ENCODE results near the gene ZNF839. TPM values are rescaled to one million over a fixed set of nuclear protein-coding genes. Genes with fewer than 3 reads are reported as not detected.

The ZNF839 gene
- total RNA-seq, 4 donors from 2014 or later: 4.7 to 7.2 (median 6.1) TPM

DNA sequence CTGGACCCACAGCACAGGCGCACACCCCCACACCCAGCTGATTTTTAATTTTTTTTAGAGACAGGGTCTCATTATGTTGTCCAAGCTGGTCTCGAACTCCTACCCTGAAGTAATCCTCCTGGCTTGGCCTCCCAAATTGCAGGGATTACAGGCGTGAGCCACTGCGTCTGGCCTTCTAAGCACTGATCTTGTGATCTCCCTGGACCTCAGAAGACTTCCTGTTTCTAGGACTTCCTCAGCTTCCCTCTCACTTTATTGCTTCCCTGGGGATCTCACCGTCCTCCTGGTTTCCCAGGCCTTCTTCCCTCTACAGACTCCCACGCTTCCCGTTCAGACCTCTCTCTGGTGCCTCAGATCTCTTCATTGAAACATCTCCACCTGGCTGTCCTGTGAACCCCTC is 13.8 kb downstream of the ZNF839 start:
- Histone ChIP-seq H3K9me3 (no peaks in the 10 kb centered on the region), H3K27ac (no peak overlapping the region), H3K27me3 (no peaks in the 10 kb centered on the region), H3K36me3 (peaks cover 0 to 71% (median 9%) of the 10 kb centered on the region in 3 donors), H3K4me1 (peaks cover 0 to 8% (median 0%) of the 10 kb centered on the region in 3 donors), H3K4me3 (no peak overlapping the region)
- 80 to 83% methylated on average over 7 of the region's 7 CpGs for WGBS, 2 donors
- DNase-seq: no peak
- intact Hi-C loops (cut with DNase I): loop anchor here (10.0 kb wide), 1 partner anchor 171 kb away; the partner anchor contains the start of gene ANKRD9
- TF ChIP-seq, protein P1, sequence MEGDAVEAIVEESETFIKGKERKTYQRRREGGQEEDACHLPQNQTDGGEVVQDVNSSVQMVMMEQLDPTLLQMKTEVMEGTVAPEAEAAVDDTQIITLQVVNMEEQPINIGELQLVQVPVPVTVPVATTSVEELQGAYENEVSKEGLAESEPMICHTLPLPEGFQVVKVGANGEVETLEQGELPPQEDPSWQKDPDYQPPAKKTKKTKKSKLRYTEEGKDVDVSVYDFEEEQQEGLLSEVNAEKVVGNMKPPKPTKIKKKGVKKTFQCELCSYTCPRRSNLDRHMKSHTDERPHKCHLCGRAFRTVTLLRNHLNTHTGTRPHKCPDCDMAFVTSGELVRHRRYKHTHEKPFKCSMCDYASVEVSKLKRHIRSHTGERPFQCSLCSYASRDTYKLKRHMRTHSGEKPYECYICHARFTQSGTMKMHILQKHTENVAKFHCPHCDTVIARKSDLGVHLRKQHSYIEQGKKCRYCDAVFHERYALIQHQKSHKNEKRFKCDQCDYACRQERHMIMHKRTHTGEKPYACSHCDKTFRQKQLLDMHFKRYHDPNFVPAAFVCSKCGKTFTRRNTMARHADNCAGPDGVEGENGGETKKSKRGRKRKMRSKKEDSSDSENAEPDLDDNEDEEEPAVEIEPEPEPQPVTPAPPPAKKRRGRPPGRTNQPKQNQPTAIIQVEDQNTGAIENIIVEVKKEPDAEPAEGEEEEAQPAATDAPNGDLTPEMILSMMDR (IDR thresholded peaks at IDR 0.05): no peak
- TF ChIP-seq POLR2A (IDR thresholded peaks at IDR 0.05): no peak

DNA sequence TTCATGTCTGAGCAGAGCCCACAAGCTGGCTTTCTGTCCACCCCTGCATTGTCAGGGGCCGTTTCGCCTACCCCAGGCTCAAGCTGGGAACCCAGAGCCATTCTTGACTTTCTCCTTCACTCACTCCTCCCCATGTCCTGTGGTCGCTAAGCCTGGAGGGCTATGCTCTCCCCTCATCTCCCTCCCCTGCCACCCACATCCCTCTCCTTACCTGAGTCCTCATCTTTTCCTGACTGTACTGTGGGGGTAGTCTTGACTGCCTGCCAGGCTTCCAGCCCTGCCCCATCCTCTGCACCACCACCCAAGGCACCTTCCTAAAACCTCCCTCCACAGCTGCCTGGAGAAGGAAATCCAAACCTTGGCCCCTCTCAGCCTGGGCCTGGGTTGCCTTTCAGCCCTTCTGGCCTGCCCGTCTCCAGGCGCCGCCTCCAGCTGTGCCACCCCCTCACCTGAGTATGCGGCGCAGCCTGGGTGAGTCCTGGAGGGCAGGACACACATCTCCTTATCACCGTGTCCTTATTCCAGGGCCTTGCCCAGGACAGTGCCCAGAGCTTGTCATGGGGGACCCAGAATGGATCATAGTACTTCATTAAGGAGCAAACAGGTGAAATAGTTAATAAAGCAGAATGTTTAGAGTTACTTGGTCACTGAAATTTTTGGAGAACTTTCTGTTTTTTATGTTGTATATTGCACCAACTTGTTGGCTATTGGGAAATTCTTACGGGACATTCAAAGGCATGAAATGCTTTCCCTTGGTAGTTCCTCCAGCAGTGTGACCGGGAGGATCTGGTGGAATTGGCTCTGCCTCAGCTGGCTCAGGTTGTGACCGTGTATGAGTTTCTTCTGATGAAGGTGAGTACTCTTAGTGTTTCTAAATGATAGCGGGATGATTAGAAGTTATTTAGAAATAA is 14.5 kb downstream of the ZNF839 start:
- Histone ChIP-seq H3K27ac (no peak overlapping the region), H3K36me3 (peaks cover 0 to 76% (median 9%) of the 10 kb centered on the region in 3 donors), H3K4me3 (no peak overlapping the region), H3K9me3 (no peaks in the 10 kb centered on the region), H3K27me3 (no peaks in the 10 kb centered on the region), H3K4me1 (peaks cover 0 to 8% (median 0%) of the 10 kb centered on the region in 3 donors)
- 86 to 88% methylated on average over 8 to 12 of the region's 13 CpGs for WGBS, 2 donors
- no peak for TF ChIP-seq POLR2A (IDR thresholded peaks at IDR 0.05)
- TF ChIP-seq, protein P1 (IDR thresholded peaks at IDR 0.05): no peak
- no peak for DNase-seq
- intact Hi-C loops (cut with DNase I): loop anchor here (10.0 kb wide), 1 partner anchor 171 kb away; the partner anchor contains the start of gene ANKRD9

DNA sequence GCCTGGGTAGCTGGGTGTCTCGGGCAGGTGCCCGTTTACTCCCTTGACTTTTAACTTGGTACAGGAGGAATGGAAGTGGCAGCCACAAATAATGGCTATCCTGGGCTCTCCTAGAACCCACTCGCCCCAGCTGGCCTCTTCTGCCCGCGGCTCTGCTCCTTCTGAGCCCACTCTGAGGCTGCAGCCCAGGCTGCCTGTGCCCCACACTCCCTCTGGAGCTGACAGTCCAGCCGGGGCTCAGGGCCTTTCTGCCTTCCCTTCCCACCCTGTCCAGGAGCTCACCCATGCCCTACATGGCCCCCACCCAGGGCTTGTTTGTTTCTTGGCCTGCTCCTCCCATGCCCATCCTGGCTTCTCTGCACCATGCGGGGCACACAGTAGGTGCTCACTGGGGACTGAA is 15.6 kb downstream of the ZNF839 start:
- Histone ChIP-seq H3K4me1 (peaks cover 0 to 8% (median 0%) of the 10 kb centered on the region in 3 donors), H3K36me3 (peaks cover 0 to 86% (median 9%) of the 10 kb centered on the region in 3 donors), H3K9me3 (no peaks in the 10 kb centered on the region), H3K4me3 (no peak overlapping the region), H3K27me3 (no peaks in the 10 kb centered on the region), H3K27ac (no peak overlapping the region)
- intact Hi-C loops (cut with DNase I): loop anchor here (10.0 kb wide), 1 partner anchor 170 kb away; the partner anchor contains the start of gene ANKRD9
- TF ChIP-seq, protein P1 (IDR thresholded peaks at IDR 0.05): no peak
- no peak for TF ChIP-seq POLR2A (IDR thresholded peaks at IDR 0.05)
- no peak for DNase-seq
- WGBS, 2 donors: 92 to 96% methylated on average over 4 to 7 of the region's 7 CpGs

DNA sequence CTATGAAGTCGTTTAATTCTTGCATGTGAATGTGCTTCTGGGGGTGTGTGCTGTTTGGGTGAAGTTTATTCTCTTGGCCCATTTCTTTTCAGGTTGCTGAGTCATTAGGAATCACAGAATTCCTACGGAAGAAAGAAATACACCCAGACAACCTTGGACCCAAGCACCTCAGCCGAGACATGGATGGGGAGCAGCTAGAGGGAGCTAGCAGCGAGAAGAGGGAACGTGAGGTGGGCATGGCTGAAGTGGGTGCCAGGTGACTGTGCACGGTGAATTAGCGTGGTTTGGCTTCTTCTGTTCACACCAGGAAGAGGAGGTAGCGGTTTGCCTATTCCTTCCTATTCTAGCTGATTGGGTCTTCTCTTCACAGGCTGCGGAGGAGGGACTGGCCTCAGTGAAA is 19.2 kb downstream of the ZNF839 start:
- Histone ChIP-seq H3K36me3 (peaks cover 0 to 96% (median 16%) of the 10 kb centered on the region in 3 donors), H3K27ac (no peak overlapping the region), H3K4me3 (no peak overlapping the region), H3K9me3 (no peaks in the 10 kb centered on the region), H3K4me1 (peaks cover 0 to 8% (median 0%) of the 10 kb centered on the region in 3 donors), H3K27me3 (no peaks in the 10 kb centered on the region)
- DNase-seq: no peak
- 85 to 90% methylated on average over 9 of the region's 9 CpGs for WGBS, 2 donors
- intact Hi-C loops (cut with DNase I): loop anchor here (10.0 kb wide), 1 partner anchor 166 kb away; the partner anchor contains the start of gene ANKRD9
- TF ChIP-seq, protein P1 (IDR thresholded peaks at IDR 0.05): no peak
- TF ChIP-seq POLR2A (IDR thresholded peaks at IDR 0.05): no peak

DNA sequence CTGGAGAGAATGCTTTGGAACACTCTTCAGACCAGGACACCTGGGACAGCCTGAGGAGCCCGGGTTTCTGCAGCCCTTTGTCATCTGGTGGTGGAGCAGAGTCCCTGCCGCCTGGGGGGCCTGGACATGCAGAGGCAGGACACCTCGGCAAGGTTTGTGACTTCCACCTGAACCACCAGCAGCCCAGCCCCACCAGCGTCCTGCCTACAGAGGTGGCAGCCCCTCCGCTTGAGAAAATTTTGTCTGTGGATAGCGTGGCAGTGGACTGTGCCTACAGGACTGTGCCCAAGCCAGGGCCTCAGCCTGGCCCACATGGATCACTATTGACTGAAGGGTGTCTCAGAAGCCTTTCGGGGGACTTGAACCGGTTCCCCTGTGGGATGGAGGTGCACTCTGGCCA is 22.0 kb downstream of the ZNF839 start:
- Histone ChIP-seq H3K27me3 (no peaks in the 10 kb centered on the region), H3K9me3 (no peaks in the 10 kb centered on the region), H3K36me3 (peaks cover 0 to 96% (median 32%) of the 10 kb centered on the region in 3 donors), H3K4me3 (no peak overlapping the region), H3K27ac (no peak overlapping the region), H3K4me1 (no peaks in the 10 kb centered on the region)
- no peak for TF ChIP-seq POLR2A (IDR thresholded peaks at IDR 0.05)
- TF ChIP-seq, protein P1 (IDR thresholded peaks at IDR 0.05): no peak
- 82 to 87% methylated on average over 3 to 5 of the region's 8 CpGs for WGBS, 2 donors
- no peak for DNase-seq
- intact Hi-C loops (cut with DNase I): no loop called here
